Prostate gland (tissue), 2 donors: ENCODE results near the gene STARD4.

Experiments
- POLR2AphosphoS5 ChIP-seq: sonication (generic); formaldehyde crosslinking; IDR thresholded peaks from one replicate; pipeline ENCODE4 v1.6.1; 2017; ENCODE audit warnings: antibody characterized with exemption
- TF ChIP-seq, protein P1 (sequence below), 4 experiments: fragments of 200-600 bp in 2 of 4; fragments of 450-650 bp in 2 of 4; sonication (generic) in 2 of 4; IDR thresholded peaks; 1 replicate in 3 of 4; 2 replicates in 1 of 4; pipeline ENCODE4 v1.5.1; 2016 to 2019; ENCODE audit warnings: antibody characterized with exemption in 4 of 4, mild to moderate bottlenecking in 2 of 4, moderate library complexity in 2 of 4

DNA sequence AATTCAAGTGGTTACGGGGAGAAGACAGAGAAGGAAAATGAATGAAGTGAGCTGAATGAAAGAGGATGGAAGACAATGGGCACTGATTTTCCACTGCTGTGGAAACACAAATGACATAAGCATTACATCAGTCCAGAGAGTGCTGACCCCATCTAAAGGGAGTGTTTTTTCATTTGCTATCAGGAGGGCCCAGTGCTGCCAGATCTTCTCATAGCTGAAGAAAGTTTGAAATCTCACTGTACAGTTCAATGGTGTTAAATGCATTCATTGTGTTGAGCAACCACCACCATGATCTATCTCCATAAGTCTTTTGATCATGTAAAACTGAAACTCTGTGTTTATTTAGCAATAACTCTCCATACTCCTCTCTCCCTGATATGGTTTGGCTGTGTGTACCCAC, 41.5 kb upstream of the STARD4 start:
- TF ChIP-seq, protein P1, sequence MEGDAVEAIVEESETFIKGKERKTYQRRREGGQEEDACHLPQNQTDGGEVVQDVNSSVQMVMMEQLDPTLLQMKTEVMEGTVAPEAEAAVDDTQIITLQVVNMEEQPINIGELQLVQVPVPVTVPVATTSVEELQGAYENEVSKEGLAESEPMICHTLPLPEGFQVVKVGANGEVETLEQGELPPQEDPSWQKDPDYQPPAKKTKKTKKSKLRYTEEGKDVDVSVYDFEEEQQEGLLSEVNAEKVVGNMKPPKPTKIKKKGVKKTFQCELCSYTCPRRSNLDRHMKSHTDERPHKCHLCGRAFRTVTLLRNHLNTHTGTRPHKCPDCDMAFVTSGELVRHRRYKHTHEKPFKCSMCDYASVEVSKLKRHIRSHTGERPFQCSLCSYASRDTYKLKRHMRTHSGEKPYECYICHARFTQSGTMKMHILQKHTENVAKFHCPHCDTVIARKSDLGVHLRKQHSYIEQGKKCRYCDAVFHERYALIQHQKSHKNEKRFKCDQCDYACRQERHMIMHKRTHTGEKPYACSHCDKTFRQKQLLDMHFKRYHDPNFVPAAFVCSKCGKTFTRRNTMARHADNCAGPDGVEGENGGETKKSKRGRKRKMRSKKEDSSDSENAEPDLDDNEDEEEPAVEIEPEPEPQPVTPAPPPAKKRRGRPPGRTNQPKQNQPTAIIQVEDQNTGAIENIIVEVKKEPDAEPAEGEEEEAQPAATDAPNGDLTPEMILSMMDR (IDR thresholded peaks at IDR 0.05) = no peak
- no peak for TF ChIP-seq POLR2AphosphoS5
